ENCODE measurements around the gene FGD4.

The FGD4 gene

GRCh38 chr12:32587581-32588495 is 188.5 kb downstream of the FGD4 start:
- no peaks in the 10 kb centered on the region for H3K36me3 ChIP-seq (ENCODE audit: insufficient read depth, low read length)
- 0 out of 2 replicates have a peak, but pooled peaks cover 2% of the 10 kb centered on the region for H3F3A ChIP-seq (ENCODE audit: low read depth)
- no peaks in the 10 kb centered on the region for H4K20me1 ChIP-seq (ENCODE audit: insufficient read depth, low read length, poor library complexity, severe bottlenecking)
- H3K9me2 ChIP-seq (replicated peaks; ENCODE audit: low read depth, low read length): no peaks in the 10 kb centered on the region
- no peak overlapping the region for H3K4me3 ChIP-seq (ENCODE audit: low read length, poor library complexity, severe bottlenecking)
- peak overlapping the region; percentile 23 for H3K4me2 ChIP-seq (ENCODE audit: low read depth, low read length, poor library complexity, severe bottlenecking)
- peaks cover 55% of the 10 kb centered on the region for H3K4me1 ChIP-seq (ENCODE audit: insufficient read depth, low read length, poor library complexity, severe bottlenecking)
- no peak overlapping the region for H3K9ac ChIP-seq (ENCODE audit: low read depth, low read length, poor library complexity, severe bottlenecking)
- H3K79me2 ChIP-seq (ENCODE audit: insufficient read depth, low read length): no peaks in the 10 kb centered on the region
- no peaks in the 10 kb centered on the region for H3K9me3 ChIP-seq (ENCODE audit: insufficient read depth, low read depth, low read length)
- TF ChIP-seq CTCF (conservative IDR thresholded peaks at IDR 0.05; ENCODE audit: low read length): no peak
- no peak for TF ChIP-seq EZH2phosphoT487 (IDR thresholded peaks at IDR 0.05; ENCODE audit: borderline replicate concordance)
- no peaks in the 10 kb centered on the region for H3K27me3 ChIP-seq (ENCODE audit: insufficient read depth, low read length, poor library complexity, severe bottlenecking)
- H2AFZ ChIP-seq (ENCODE audit: low read length): peak overlapping the region; percentile 49

DNA sequence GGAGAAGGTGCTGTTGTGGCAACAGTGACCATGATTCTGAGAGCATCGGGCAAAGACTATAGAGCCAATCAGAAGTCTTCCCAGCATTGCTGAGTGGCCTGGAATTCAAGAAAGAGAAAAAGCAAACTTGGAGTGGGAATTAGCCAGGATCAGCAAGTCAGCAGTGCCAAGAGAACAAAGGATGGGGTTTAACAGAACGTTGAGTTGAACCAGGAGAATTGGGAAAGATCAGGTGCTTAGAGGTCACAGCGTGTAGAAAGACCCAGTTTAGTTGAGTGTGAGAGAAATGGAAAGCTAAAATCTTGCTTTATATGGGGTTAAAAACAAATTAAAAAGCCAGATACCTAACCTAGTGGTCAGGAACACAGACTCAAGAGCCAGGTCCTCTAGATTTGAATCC is 189.2 kb downstream of the FGD4 start:
- TF ChIP-seq CTCF (conservative IDR thresholded peaks at IDR 0.05; ENCODE audit: low read length) (no peak), EZH2phosphoT487 (IDR thresholded peaks at IDR 0.05; ENCODE audit: borderline replicate concordance) (no peak)

DNA sequence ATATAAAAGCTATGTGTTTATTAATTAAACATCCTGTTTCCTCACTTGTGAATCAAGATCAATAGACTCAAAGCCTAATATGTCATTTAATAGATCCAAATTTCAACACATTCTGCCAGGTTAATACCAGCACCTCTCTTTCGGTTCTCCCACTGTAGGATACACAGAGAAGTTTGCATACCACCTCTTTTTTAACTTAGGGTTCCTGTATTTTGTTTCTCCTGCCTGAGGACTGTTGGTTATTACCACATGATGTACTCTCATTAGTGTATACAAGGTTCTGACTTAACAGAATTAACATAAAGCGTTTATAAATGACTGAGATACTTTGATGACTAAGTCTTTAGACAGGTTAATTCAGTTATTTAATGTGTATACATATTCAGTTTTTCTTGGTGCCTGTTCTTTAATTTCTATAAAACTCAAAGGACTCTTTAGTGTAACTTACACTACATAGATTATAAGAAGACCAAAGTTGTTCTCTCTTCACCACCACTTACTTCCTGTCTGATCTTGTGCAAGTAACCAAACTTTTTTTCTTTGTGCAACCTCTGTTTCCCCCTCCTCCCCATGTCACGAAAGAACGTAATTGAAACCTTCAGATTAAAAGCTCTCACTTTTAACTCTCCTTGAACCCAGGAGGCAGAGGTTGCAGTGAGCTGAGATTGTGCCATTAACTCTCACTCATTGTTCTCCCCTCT is 190.0 kb downstream of the FGD4 start:
- Histone ChIP-seq H3K9me3 (ENCODE audit: insufficient read depth, low read depth, low read length) (no peaks in the 10 kb centered on the region), H3K4me1 (ENCODE audit: insufficient read depth, low read length, poor library complexity, severe bottlenecking) (peaks cover 42% of the 10 kb centered on the region), H3K79me2 (ENCODE audit: insufficient read depth, low read length) (no peaks in the 10 kb centered on the region), H3K4me2 (ENCODE audit: low read depth, low read length, poor library complexity, severe bottlenecking) (peak overlapping the region; percentile 63), H3K36me3 (ENCODE audit: insufficient read depth, low read length) (no peaks in the 10 kb centered on the region), H3K9me2 (replicated peaks; ENCODE audit: low read depth, low read length) (no peaks in the 10 kb centered on the region), H3K27me3 (ENCODE audit: insufficient read depth, low read length, poor library complexity, severe bottlenecking) (no peaks in the 10 kb centered on the region), H3K9ac (ENCODE audit: low read depth, low read length, poor library complexity, severe bottlenecking) (peak overlapping the region; percentile 36), H4K20me1 (ENCODE audit: insufficient read depth, low read length, poor library complexity, severe bottlenecking) (no peaks in the 10 kb centered on the region), H2AFZ (ENCODE audit: low read length) (peak overlapping the region; percentile 63), H3K4me3 (ENCODE audit: low read length, poor library complexity, severe bottlenecking) (peak overlapping the region; percentile 28), H3F3A (ENCODE audit: low read depth) (0 out of 2 replicates have a peak, but pooled peaks cover 2% of the 10 kb centered on the region)
- TF ChIP-seq EZH2phosphoT487 (IDR thresholded peaks at IDR 0.05; ENCODE audit: borderline replicate concordance) (no peak), CTCF (conservative IDR thresholded peaks at IDR 0.05; ENCODE audit: low read length) (no peak)

More for the DNA sequence above, 189.2 kb downstream of the FGD4 start:
- peak overlapping the region; percentile 49 for H2AFZ ChIP-seq (ENCODE audit: low read length)
- no peaks in the 10 kb centered on the region for H3K36me3 ChIP-seq (ENCODE audit: insufficient read depth, low read length)
- no peaks in the 10 kb centered on the region for H3K79me2 ChIP-seq (ENCODE audit: insufficient read depth, low read length)
- H3K4me1 ChIP-seq (ENCODE audit: insufficient read depth, low read length, poor library complexity, severe bottlenecking): peaks cover 47% of the 10 kb centered on the region
- no peaks in the 10 kb centered on the region for H3K27me3 ChIP-seq (ENCODE audit: insufficient read depth, low read length, poor library complexity, severe bottlenecking)
- no peak overlapping the region for H3K9ac ChIP-seq (ENCODE audit: low read depth, low read length, poor library complexity, severe bottlenecking)
- H3K9me3 ChIP-seq (ENCODE audit: insufficient read depth, low read depth, low read length): no peaks in the 10 kb centered on the region
- H4K20me1 ChIP-seq (ENCODE audit: insufficient read depth, low read length, poor library complexity, severe bottlenecking): no peaks in the 10 kb centered on the region
- no peaks in the 10 kb centered on the region for H3K9me2 ChIP-seq (replicated peaks; ENCODE audit: low read depth, low read length)
- H3F3A ChIP-seq (ENCODE audit: low read depth): 0 out of 2 replicates have a peak, but pooled peaks cover 2% of the 10 kb centered on the region
- peak overlapping the region; percentile 63 for H3K4me2 ChIP-seq (ENCODE audit: low read depth, low read length, poor library complexity, severe bottlenecking)
- H3K4me3 ChIP-seq (ENCODE audit: low read length, poor library complexity, severe bottlenecking): no peak overlapping the region
